Esophagus squamous epithelium (tissue), 5 donors: Measurements from ENCODE around the gene IL2RG. TPM values are rescaled to one million over a fixed set of nuclear protein-coding genes. Genes with fewer than 3 reads are reported as not detected.

Source experiments
- DNase-seq: peaks from one replicate; lab custom pipeline; 2025; lab: John Stamatoyannopoulos, UW
- H3K27ac ChIP-seq, 4 donors: fragments of 200-600 bp; sonication (generic); one replicate each; pipeline ENCODE4 v1.5.1; 2016 to 2019; ENCODE audit warnings: mild to moderate bottlenecking in 1 of 4
- H3K27me3 ChIP-seq, 4 donors: fragments of 200-600 bp; sonication (generic); 1 replicate in 3 of 4; 2 replicates in 1 of 4; pipeline versions ENCODE4 v1.5.1 to v1.6.0; 2017 to 2021; ENCODE audit warnings: antibody characterized with exemption in 1 of 4
- H3K36me3 ChIP-seq, 3 donors: fragments of 200-600 bp; sonication (generic); one replicate each; pipeline ENCODE4 v1.5.1; 2016 to 2019
- H3K4me1 ChIP-seq, 3 donors: fragments of 200-600 bp; sonication (generic); one replicate each; pipeline ENCODE4 v1.5.1; 2017 to 2019
- H3K4me3 ChIP-seq, 4 donors: fragments of 200-600 bp; sonication (generic); 1 replicate in 3 of 4; 2 replicates in 1 of 4; pipeline ENCODE4 v1.5.1; 2016 to 2019; ENCODE audit warnings: mild to moderate bottlenecking in 2 of 4, moderate library complexity in 1 of 4
- H3K9me3 ChIP-seq, 3 donors: fragments of 200-600 bp; sonication (generic); one replicate each; pipeline ENCODE4 v1.5.1; 2016 to 2019
- POLR2A ChIP-seq, 4 donors: fragments of 450-650 bp; IDR thresholded peaks; one replicate each; pipeline ENCODE4 v1.6.1; 2017; ENCODE audit warnings: antibody characterized with exemption in 4 of 4, mild to moderate bottlenecking in 4 of 4, moderate library complexity in 3 of 4
- WGBS, 2 donors: methylation state at CpG; one replicate each; pipeline ENCODE4 v1.1.5; 2018; 5-methylcytosine and 5-hydroxymethylcytosine counted together
- intact Hi-C: fragments of 100-400 bp; cut with DNase I; formaldehyde crosslinking; loops from one replicate; pipeline ENCODE4 v1.15.0; 2022
- total RNA-seq, 4 donors: library from RNA; depleted of rRNA; stranded (reverse); fragments of >200 nt; gene quantifications; one replicate each; pipeline ENCODE4 v1.1.0, GENCODE V29; 2016
- TF ChIP-seq, protein P1 (sequence below), 6 experiments: fragments of 450-650 bp in 4 of 6; fragments of 200-600 bp in 2 of 6; sonication (generic) in 2 of 6; IDR thresholded peaks; one replicate each; pipeline ENCODE4 v1.5.1; 2016 to 2019; ENCODE audit warnings: antibody characterized with exemption in 6 of 6, mild to moderate bottlenecking in 4 of 6, moderate library complexity in 4 of 6
- donor health status: DM: yes; HTN: yes; CAD: no.

IL2RG gene
- total RNA-seq, 4 donors from 2014 or later: 4.3 to 15.5 (median 8.8) TPM

DNA sequence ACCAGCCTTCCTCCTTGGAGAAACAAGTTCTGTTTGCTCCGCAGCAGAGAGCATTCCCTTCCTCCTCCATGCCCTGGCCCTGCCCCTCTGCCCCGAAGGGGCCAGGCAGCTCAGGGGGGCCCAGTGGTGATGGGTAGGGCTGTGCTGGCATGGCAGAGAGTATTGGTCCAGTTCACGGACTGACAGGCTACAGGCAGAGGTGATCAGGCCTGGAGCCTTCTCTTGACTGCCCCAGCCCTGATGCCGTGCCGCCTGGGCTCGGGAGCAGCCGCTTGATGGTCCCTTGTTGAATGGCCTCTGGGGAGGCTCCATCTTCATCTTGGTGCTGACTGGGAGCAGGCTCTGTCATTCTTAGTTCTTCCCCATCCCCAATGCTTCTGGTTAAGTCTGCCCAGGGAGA, 42.8 kb upstream of the IL2RG start:
- no peaks in the 10 kb centered on the region for H3K4me1 ChIP-seq
- DNase-seq: no peak
- H3K27me3 ChIP-seq: no peaks in the 10 kb centered on the region
- TF ChIP-seq, protein P1, sequence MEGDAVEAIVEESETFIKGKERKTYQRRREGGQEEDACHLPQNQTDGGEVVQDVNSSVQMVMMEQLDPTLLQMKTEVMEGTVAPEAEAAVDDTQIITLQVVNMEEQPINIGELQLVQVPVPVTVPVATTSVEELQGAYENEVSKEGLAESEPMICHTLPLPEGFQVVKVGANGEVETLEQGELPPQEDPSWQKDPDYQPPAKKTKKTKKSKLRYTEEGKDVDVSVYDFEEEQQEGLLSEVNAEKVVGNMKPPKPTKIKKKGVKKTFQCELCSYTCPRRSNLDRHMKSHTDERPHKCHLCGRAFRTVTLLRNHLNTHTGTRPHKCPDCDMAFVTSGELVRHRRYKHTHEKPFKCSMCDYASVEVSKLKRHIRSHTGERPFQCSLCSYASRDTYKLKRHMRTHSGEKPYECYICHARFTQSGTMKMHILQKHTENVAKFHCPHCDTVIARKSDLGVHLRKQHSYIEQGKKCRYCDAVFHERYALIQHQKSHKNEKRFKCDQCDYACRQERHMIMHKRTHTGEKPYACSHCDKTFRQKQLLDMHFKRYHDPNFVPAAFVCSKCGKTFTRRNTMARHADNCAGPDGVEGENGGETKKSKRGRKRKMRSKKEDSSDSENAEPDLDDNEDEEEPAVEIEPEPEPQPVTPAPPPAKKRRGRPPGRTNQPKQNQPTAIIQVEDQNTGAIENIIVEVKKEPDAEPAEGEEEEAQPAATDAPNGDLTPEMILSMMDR (IDR thresholded peaks at IDR 0.05): no peak
- TF ChIP-seq POLR2A (IDR thresholded peaks at IDR 0.05): no peak
- H3K4me3 ChIP-seq: no peak overlapping the region
- H3K36me3 ChIP-seq: no peaks in the 10 kb centered on the region
- H3K9me3 ChIP-seq: no peaks in the 10 kb centered on the region
- intact Hi-C loops: no loop called here
- H3K27ac ChIP-seq: no peak overlapping the region
- 90% methylated on average over 2 of the region's 7 CpGs; no CpG with 5 or more reads in 1 of the 2 donors for WGBS, 2 donors

DNA sequence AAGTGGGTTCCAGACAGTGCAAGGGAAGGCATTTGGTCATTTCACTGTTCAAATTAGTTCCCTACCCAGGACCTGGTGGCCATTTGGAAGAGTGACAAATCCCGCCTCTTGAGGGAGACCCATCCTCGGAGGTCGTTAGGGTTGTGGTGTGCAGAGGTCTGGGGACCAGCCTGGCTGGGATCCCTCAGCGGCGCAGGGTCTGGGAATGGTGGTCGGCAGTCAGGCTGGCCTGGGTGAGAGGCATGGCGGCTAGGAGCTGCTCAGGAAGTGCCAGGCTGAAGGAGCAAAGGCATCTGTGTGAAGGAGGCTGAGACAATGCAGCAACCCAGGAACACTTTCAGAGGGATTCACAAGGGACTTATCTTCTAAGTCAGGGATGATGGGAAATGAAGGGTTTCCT, 40.0 kb upstream of the IL2RG start:
- no peaks in the 10 kb centered on the region for H3K4me1 ChIP-seq
- intact Hi-C loops: no loop called here
- no peak overlapping the region for H3K27ac ChIP-seq
- no peaks in the 10 kb centered on the region for H3K9me3 ChIP-seq
- no peaks in the 10 kb centered on the region for H3K36me3 ChIP-seq
- 55 to 63% methylated on average over 2 to 6 of the region's 7 CpGs for WGBS, 2 donors
- TF ChIP-seq, protein P1 (IDR thresholded peaks at IDR 0.05): no peak
- TF ChIP-seq POLR2A (IDR thresholded peaks at IDR 0.05): no peak
- no peaks in the 10 kb centered on the region for H3K27me3 ChIP-seq
- no peak overlapping the region for H3K4me3 ChIP-seq
- no peak for DNase-seq

DNA sequence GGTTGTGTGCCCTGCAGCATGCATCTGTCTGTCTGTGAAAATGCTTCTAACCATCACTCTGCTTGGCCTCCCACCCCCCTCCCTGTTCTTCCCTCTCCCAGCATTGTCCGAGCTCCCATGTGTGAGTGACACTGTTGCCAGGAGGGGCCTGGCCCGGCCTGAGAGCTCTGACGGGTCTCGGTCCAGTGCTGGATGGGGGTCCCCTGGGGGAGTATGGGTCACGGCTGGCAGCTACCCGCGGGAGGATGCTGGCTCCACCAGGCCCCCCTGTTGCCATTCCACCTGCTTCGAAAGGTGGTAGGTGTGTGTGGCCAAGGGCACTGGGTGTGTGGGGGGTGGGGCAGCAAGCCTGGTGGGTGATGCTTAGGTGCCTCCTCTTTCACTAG, 36.9 kb upstream of the IL2RG start:
- no peak overlapping the region for H3K4me3 ChIP-seq
- no peak for TF ChIP-seq POLR2A (IDR thresholded peaks at IDR 0.05)
- no peaks in the 10 kb centered on the region for H3K9me3 ChIP-seq
- H3K27ac ChIP-seq: no peak overlapping the region
- WGBS, 2 donors: no CpG with 5 or more reads among the region's 8 CpGs
- peaks cover 6 to 26% (median 12%) of the 10 kb centered on the region in 3 donors for H3K4me1 ChIP-seq
- no peaks in the 10 kb centered on the region for H3K27me3 ChIP-seq
- peaks cover 0 to under 1% (median 0%) of the 10 kb centered on the region in 3 donors for H3K36me3 ChIP-seq
- intact Hi-C loops: no loop called here
- DNase-seq: no peak

DNA sequence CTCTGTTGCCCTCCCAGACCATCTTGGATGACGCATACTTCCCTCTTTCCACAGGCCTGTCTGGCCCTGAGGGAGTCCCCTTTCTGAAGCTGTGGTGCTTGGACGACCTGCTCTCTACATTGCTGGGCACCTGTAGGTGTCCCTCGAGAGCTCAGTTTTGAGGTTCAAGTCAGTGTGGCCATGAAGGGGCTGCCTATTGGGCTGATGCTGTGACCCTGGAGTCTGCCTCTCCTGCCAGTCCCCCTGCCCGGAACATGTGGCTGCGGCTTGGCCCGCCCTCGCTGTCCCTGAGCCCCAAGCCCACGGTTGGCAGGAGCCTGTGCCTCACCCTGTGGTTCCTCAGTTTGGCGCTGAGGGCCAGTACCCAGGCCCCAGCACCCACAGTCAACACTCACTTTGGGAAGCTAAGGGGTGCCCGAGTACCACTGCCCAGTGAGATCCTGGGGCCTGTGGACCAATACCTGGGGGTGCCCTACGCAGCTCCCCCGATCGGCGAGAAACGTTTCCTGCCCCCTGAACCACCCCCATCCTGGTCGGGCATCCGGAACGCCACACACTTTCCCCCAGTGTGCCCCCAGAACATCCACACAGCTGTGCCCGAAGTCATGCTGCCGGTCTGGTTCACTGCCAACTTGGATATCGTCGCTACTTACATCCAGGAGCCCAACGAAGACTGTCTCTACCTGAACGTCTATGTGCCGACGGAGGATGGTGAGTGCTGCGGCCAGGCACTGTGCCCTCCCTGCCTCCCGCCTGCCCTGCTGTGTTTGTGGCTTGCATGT, 36.3 kb upstream of the IL2RG start:
- WGBS, 2 donors: 80 to 81% methylated on average over 2 to 15 of the region's 28 CpGs

DNA sequence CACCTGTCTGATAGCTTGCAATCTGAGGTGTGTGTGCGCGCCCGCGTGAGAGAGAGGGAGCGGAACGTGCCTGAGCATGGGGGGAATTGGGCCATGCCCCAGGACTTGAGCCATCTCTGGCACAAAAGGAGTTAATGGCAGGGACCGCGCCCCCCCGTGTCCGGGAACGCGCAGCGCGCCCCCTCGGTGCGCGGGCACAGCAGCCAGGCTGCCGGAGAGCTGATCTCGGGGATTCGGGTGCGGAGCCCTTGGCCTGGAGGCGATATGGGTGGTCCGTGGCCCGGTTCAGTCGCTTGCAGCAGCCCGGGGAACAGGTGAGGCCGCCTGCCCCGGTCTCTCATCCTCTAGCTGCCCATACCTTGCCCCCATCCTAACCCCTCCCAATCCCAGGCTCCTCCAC, 33.3 kb upstream of the IL2RG start, which contains the start of gene NLGN3:
TSS of gene NLGN3 (plus strand) at position 191 of the 400 bp plus-strand sequence. CDS start 2,909 bp downstream, outside the sequence.
- intact Hi-C loops: no loop called here
- H3K4me3 ChIP-seq: peak within 1 kb of the TSS in 3 of 4 donors; percentile 16 to 54 (median 24)
- no peak for DNase-seq
- peaks cover 6 to 27% (median 12%) of the 10 kb centered on the region in 3 donors for H3K4me1 ChIP-seq
- H3K9me3 ChIP-seq: no peaks in the 10 kb centered on the region
- H3K27ac ChIP-seq: no peak within 1 kb of the TSS
- peaks cover 0 to 36% (median 0%) of the 10 kb centered on the region in 3 donors for H3K36me3 ChIP-seq
- WGBS, 2 donors: 48% methylated on average over 14 of the region's 28 CpGs; no CpG with 5 or more reads in 1 of the 2 donors
- no peak for TF ChIP-seq POLR2A (IDR thresholded peaks at IDR 0.05)
- TF ChIP-seq, protein P1 (IDR thresholded peaks at IDR 0.05): no peak
- no peaks in the 10 kb centered on the region for H3K27me3 ChIP-seq

More for the DNA sequence above, 36.3 kb upstream of the IL2RG start:
- intact Hi-C loops: no loop called here
- H3K27ac ChIP-seq: no peak overlapping the region
- no peak for DNase-seq
- peaks cover 0 to 6% (median 0%) of the 10 kb centered on the region in 3 donors for H3K36me3 ChIP-seq
- no peaks in the 10 kb centered on the region for H3K27me3 ChIP-seq
- no peaks in the 10 kb centered on the region for H3K9me3 ChIP-seq
- TF ChIP-seq, protein P1 (IDR thresholded peaks at IDR 0.05): no peak
- TF ChIP-seq POLR2A (IDR thresholded peaks at IDR 0.05): no peak
- H3K4me1 ChIP-seq: peaks cover 6 to 27% (median 12%) of the 10 kb centered on the region in 3 donors
- H3K4me3 ChIP-seq: no peak overlapping the region
